ENCODE data around the gene SLC35F1.

Gene SLC35F1

GRCh38 chr6:118320652-118321051, 413.6 kb downstream of the SLC35F1 start:
- no peak for TF ChIP-seq CTCF (IDR thresholded peaks at IDR 0.05; ENCODE audit: insufficient read depth, low read length)
- no peak for TF ChIP-seq POLR2AphosphoS5 (IDR thresholded peaks at IDR 0.05; ENCODE audit: low read depth)
- TF ChIP-seq SPI1 (IDR thresholded peaks at IDR 0.05; ENCODE audit: borderline replicate concordance, low read depth) = no peak
- TF ChIP-seq GABPA (IDR thresholded peaks at IDR 0.05; ENCODE audit: low read depth) = no peak
- no peak for TF ChIP-seq REST (IDR thresholded peaks at IDR 0.05; ENCODE audit: insufficient replicate concordance, low read depth)

GRCh38 chr6:118324116-118324515, 417.1 kb downstream of the SLC35F1 start:
- Histone ChIP-seq H3K4me3 (replicated peaks; ENCODE audit: insufficient read depth, low read length) (no peak overlapping the region), H3K27me3 (ENCODE audit: insufficient read depth, poor library complexity, severe bottlenecking) (no peaks in the 10 kb centered on the region), H3K27ac (replicated peaks) (no peak overlapping the region)
- no peak for TF ChIP-seq GABPA (IDR thresholded peaks at IDR 0.05; ENCODE audit: low read depth)
- TF ChIP-seq CTCF (IDR thresholded peaks at IDR 0.05; ENCODE audit: insufficient read depth, low read length) = no peak
- TF ChIP-seq POLR2AphosphoS5 (IDR thresholded peaks at IDR 0.05; ENCODE audit: low read depth) = no peak
- TF ChIP-seq SPI1 (IDR thresholded peaks at IDR 0.05; ENCODE audit: borderline replicate concordance, low read depth) = no peak
- TF ChIP-seq REST (IDR thresholded peaks at IDR 0.05; ENCODE audit: insufficient replicate concordance, low read depth) = no peak
- no peak for DNase-seq (ENCODE audit: low read depth in 1 of 2, low spot score in 1 of 2)

More at GRCh38 chr6:118320652-118321051, 413.6 kb downstream of the SLC35F1 start:
- no peak for DNase-seq (ENCODE audit: low read depth in 1 of 2, low spot score in 1 of 2)
- H3K4me3 ChIP-seq (replicated peaks; ENCODE audit: insufficient read depth, low read length) = no peak overlapping the region
- H3K27me3 ChIP-seq (ENCODE audit: insufficient read depth, poor library complexity, severe bottlenecking) = no peaks in the 10 kb centered on the region
- no peak overlapping the region for H3K27ac ChIP-seq (replicated peaks)

- Histone ChIP-seq H3K4me3 (replicated peaks; ENCODE audit: insufficient read depth, low read length) (no peak overlapping the region), H3K27me3 (ENCODE audit: insufficient read depth, poor library complexity, severe bottlenecking) (no peaks in the 10 kb centered on the region), H3K27ac (replicated peaks) (no peak overlapping the region)
- no peak for DNase-seq (ENCODE audit: low read depth in 1 of 2, low spot score in 1 of 2)
- TF ChIP-seq GABPA (IDR thresholded peaks at IDR 0.05; ENCODE audit: low read depth) (no peak), REST (IDR thresholded peaks at IDR 0.05; ENCODE audit: insufficient replicate concordance, low read depth) (no peak), SPI1 (IDR thresholded peaks at IDR 0.05; ENCODE audit: borderline replicate concordance, low read depth) (no peak), CTCF (IDR thresholded peaks at IDR 0.05; ENCODE audit: insufficient read depth, low read length) (no peak), POLR2AphosphoS5 (IDR thresholded peaks at IDR 0.05; ENCODE audit: low read depth) (no peak)
Observed at GRCh38 chr6:118325220-118325860, 418.3 kb downstream of the SLC35F1 start.

All from HL-60 (cell line).